HepG2 (cell line): ENCODE measurements around the gene GSTM1.
"Not testable (repeated sequence)": the region's sequence is repeated elsewhere in the genome, so short reads cannot be mapped to it uniquely, and the experiment has no call there.

ENCODE experiments used
- CTCF ChIP-seq: sonication (generic); formaldehyde crosslinking; IDR thresholded peaks from 2 replicates; pipeline ENCODE4 v1.5.0; 2020; ENCODE audit warnings: mild to moderate bottlenecking, missing genetic modification reagents, moderate library complexity
- KDM5B ChIP-seq: sonication (generic); formaldehyde crosslinking; IDR thresholded peaks from 2 replicates; pipeline ENCODE4 v1.4.0; 2020; ENCODE audit warnings: missing genetic modification reagents, mild to moderate bottlenecking, borderline replicate concordance
- NFE2 ChIP-seq: sonication (generic); formaldehyde crosslinking; IDR thresholded peaks from 2 replicates; pipeline ENCODE4 v1.4.0; 2020; ENCODE audit warnings: missing genetic modification reagents
- TCF7L2 ChIP-seq: IDR thresholded peaks from 2 replicates; pipeline ENCODE4 v1.6.1; 2011; ENCODE audit warnings: mild to moderate bottlenecking, low read depth, low read length, moderate library complexity
- UBTF ChIP-seq: sonication (generic); formaldehyde crosslinking; IDR thresholded peaks from 2 replicates; pipeline ENCODE4 v1.4.0; 2020; ENCODE audit warnings: mild to moderate bottlenecking, missing genetic modification reagents
- ZNF407 ChIP-seq: sonication (generic); formaldehyde crosslinking; IDR thresholded peaks from one replicate; pipeline ENCODE4 v1.5.1; 2020; ENCODE audit warnings: mild to moderate bottlenecking, missing genetic modification reagents; ENCODE audit errors: not compliant biosample characterization

- TF ChIP-seq ZNF407; UBTF (CRISPR knock-in tag); NFE2; KDM5B (CRISPR knock-in tag); TCF7L2; CTCF (CRISPR knock-in tag): not testable (repeated sequence)
These were observed 6.8 kb downstream of the GSTM1 start for GRCh38 chr1:109694400-109694799.
